Measurements from ENCODE around the gene NGRN. TPM values are rescaled to one million over a fixed set of nuclear protein-coding genes. Genes with fewer than 3 reads are reported as not detected.
A peak's percentile ranks its signal among the peaks of the same experiment; 100 is the strongest.

Gene NGRN
- polyA plus RNA-seq, 4 donors: 111 to 147 (median 122) TPM

DNA sequence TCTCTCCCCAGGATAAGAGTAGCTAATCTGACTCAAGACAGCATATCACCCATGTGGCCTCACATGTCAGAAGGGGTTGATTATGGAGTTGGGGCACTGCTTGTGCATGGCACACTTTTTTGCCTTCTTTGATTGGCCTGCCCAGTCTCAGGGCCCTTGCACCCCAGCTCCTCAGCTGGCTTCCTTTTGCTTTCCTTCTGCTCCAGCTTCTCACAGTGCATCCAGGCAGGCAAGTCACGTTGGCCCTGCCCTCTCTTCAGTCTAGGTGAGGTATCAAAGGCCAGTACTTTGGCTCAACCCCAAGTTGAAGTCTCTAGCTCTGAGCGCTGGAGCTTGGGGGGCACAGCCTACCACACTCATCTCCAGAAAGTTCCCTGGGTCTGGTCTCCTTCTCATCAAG is 42.2 kb downstream of the NGRN start:
- DNase-seq (ENCODE audit: low read depth in 4 of 4, low spot score in 2 of 4): no peak

DNA sequence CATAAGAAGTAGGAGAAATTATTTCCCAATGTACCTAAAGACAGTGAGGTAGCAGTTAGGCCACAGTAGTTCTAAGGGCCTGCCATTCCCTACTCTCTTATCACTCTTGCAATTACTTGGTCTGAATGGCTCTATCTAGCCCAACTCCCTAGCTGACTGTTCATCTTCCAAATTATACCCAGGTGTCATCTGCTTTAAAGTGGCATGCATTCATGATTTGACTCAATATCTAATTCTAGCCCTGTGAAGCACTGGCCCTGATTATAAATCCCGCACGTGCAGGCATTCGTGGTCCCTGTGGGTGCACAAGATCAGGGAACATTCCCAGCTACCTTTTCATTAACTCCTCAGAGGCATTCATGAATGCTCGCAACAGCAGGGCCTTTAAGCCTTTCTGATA is 43.5 kb downstream of the NGRN start:
- DNase-seq (ENCODE audit: low read depth in 4 of 4, low spot score in 2 of 4): no peak

DNA sequence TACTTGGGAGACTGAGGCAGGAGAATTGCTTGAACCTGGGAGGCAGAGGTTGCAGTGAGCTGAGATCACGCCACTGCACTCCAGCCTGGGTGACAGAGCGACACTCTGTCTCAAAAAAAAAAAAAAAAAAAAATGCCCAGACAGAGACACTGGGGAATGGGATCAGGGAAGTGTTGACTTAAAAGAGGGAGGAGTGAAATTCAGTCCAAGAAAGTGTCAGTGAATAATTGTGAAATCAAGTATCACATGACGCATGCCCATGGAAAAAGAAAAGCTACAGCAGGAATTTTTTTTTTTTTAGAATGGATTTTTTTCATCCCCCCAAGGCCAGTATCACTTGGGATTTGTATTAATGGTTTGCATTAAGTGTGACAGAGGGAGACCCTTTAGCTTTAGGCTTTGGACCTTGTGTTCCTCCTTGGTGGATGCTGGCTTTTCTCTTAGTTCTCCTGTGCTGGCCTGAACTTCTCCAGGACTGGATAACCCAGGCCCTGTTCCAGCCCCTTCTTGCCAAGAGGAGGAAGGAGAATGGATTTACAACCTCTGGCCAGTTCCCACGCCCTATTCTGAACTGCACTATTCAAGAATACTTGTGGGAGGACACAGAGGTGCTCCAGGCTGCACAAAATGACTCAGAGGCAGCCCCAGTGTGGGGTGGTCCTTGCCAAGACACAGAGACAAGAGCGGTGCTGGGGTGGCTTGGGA is 50.0 kb downstream of the NGRN start:
- no peak for DNase-seq (ENCODE audit: low read depth in 4 of 4, low spot score in 2 of 4)

DNA sequence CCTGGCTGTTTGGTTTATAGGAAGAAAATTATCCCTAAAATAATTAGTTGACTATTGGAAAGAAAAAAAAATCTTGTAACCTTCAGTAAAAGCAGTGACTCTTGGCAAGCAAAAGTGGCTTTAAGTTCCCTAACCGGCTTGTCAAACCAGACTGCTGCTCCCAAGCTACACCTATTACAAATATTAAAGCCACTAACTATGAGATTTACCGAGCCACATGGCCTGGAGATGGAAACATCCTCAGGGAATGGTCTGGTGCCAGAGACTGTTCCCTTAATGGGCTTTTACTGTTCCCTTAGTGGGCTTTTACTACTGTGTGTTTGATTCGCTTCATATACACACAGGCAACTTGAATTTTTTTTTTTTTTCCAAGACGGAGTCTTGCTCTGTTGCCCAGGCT is 50.7 kb downstream of the NGRN start:
- DNase-seq (ENCODE audit: low read depth in 4 of 4, low spot score in 2 of 4): no peak

DNA sequence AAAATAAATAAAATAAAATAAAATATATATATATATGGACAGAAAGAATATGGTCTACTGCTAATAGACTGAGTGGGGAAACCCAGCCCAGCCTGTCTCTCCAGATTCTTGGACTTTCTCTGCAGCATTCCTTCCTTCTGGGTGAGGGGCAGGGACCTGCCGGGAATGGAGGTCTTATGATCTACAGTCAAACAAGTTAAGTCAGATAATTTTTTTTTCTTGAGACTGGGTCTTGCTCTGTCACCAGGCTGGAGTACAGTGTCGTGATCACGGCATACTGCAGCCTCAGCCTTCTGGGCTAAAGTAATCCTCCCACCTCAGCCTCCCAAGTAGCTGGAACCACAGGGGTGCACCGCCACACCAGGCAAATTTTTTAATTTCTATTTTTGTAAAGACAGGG is 53.1 kb downstream of the NGRN start:
- DNase-seq (ENCODE audit: low read depth in 4 of 4, low spot score in 2 of 4): no peak

DNA sequence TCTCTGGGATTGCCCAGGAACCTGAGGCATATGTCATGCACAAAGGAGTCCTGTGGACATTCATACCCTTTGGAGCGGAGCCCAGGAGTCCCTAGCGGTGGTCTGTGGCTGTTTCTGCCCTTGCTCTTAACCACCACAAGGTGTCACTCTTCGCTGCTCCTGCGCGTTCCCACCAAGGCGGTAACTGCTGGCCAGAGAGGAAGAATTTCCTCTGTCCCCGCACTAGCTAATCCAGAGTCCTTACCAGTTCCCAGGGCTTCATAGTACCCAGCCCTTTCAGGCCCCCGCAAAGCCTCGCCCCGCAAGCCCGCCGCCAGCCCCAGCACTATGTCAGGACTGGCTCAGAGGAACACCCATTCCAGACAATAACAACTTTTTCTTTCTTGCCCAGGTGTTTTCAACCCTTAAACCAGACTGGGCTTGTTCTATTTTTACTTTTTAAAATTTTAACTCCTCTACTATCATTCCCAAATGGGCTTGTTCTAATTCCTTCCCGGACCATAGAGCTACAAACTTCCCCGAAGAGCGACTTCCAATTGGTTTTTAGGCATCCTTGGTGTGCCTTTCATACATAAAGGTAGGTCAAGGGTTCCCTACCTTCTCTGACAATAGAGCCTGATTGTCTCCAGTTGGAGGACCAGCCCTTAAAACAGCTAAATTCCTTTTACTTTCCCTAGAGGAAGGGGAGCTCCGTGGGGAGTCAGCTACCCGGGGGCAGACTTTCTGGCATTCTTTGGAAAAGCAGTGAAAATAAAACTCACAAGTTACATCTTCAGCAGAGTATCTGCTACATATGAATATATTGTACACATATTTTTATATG is 54.8 kb downstream of the NGRN start:
- peak; percentile 75 to 88 (median 78) for DNase-seq (ENCODE audit: low read depth in 4 of 4, low spot score in 2 of 4)

DNA sequence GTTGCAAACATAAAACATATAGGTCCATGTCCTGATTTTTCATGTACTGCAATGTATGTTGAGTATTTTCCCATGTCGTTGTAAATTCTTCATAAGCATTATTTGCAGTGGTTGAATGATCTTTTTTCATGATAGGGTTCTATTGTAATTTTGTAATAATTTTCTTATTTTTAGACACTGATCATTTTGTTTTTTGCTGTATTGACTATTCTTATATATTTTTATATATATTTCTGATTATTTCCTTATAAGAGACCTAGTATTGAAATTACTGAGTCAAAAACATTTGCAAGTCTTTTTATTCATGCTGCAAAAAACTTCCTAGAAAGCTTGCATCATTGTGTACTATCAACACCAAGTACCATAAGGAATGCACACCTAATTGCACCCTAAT is 55.4 kb downstream of the NGRN start:
- no peak for DNase-seq (ENCODE audit: low read depth in 4 of 4, low spot score in 2 of 4)

Other genes with a start within 250 kb of the NGRN start
- gene IDH2, start 163.2 kb upstream of the NGRN start, polyA plus RNA-seq (ENCODE audit: insufficient read length in 4 of 4): 100 to 1,000 TPM; 200 to 237 (median 214) TPM
- gene SEMA4B, start 64.3 kb upstream of the NGRN start, polyA plus RNA-seq (ENCODE audit: insufficient read length in 4 of 4): 10 to 100 TPM; 35.6 to 54.1 (median 43.2) TPM
- 10 to 100 TPM; 50.2 to 62.1 (median 52.7) TPM for gene CIB1, start 31.7 kb upstream of the NGRN start, polyA plus RNA-seq (ENCODE audit: insufficient read length in 4 of 4)
- gene GDPGP1, start 31.5 kb upstream of the NGRN start, polyA plus RNA-seq (ENCODE audit: insufficient read length in 4 of 4): 1 to 10 TPM; 3.9 to 5.7 (median 4.7) TPM
- gene TTLL13, start 16.1 kb upstream of the NGRN start, polyA plus RNA-seq (ENCODE audit: insufficient read length in 4 of 4): under 1 TPM in 3 of 4 donors, not detected in 1; 0.08 to 0.57 (median 0.18) TPM
- 1 to 10 TPM; 3.5 to 7.0 (median 5.7) TPM for gene ZNF774, start 86.6 kb downstream of the NGRN start, polyA plus RNA-seq (ENCODE audit: insufficient read length in 4 of 4)
- gene IQGAP1, start 122.6 kb downstream of the NGRN start, polyA plus RNA-seq (ENCODE audit: insufficient read length in 4 of 4): 100 to 1,000 TPM; 151 to 188 (median 155) TPM